ENCODE results near the gene TMEM40. TPM values are rescaled to one million over a fixed set of nuclear protein-coding genes. Genes with fewer than 3 reads are reported as not detected.

TMEM40 gene
- 7.8 to 8.3 TPM (median 8.0 TPM) in 3 replicates for total RNA-seq

GRCh38 chr3:12759097-12759679 lies at the start of gene TMEM40:
Gene TMEM40, minus strand, starts transcription at chr3:12759259. Its CDS starts 9,427 bp downstream, at chr3:12749832.
- peak in 1 of 2 experiments; percentile 55 for DNase-seq (ENCODE audit: low spot score in 2 of 2, unreplicated experiment in 2 of 2)

GRCh38 chr3:12808587-12808986 lies 49.5 kb upstream of the TMEM40 start:
- Mint-ChIP-seq H3K9me3 (no peaks in the 10 kb centered on the region), H3K27ac (no peak overlapping the region), H3K36me3 (peaks cover 4% of the 10 kb centered on the region), H3K4me3 (peak overlapping the region; percentile 49), H3K27me3 (ENCODE audit: low read depth) (no peaks in the 10 kb centered on the region), H3K4me1 (peaks cover 5% of the 10 kb centered on the region)
- no peak for DNase-seq (ENCODE audit: low spot score in 2 of 2, unreplicated experiment in 2 of 2)
- TF ChIP-seq CTCF (IDR thresholded peaks at IDR 0.05; ENCODE audit: unreplicated experiment), result no peak

More at GRCh38 chr3:12759097-12759679, at the start of gene TMEM40:
- Mint-ChIP-seq H3K36me3 (no peaks in the 10 kb centered on the region), H3K4me3 (peak within 1 kb of the TSS; percentile 47), H3K4me1 (peaks cover 39% of the 10 kb centered on the region), H3K27me3 (ENCODE audit: low read depth) (no peaks in the 10 kb centered on the region), H3K27ac (peak within 1 kb of the TSS; percentile 99), H3K9me3 (no peaks in the 10 kb centered on the region)
- no peak for TF ChIP-seq CTCF (IDR thresholded peaks at IDR 0.05; ENCODE audit: unreplicated experiment)

- no peak overlapping the region for H3K4me3 Mint-ChIP-seq
- H3K4me1 Mint-ChIP-seq, result peaks cover 5% of the 10 kb centered on the region
- TF ChIP-seq CTCF (IDR thresholded peaks at IDR 0.05; ENCODE audit: unreplicated experiment), result no peak
- H3K36me3 Mint-ChIP-seq, result peaks cover 9% of the 10 kb centered on the region
- no peak overlapping the region for H3K27ac Mint-ChIP-seq
- no peaks in the 10 kb centered on the region for H3K9me3 Mint-ChIP-seq
- DNase-seq (ENCODE audit: low spot score in 2 of 2, unreplicated experiment in 2 of 2), result no peak
- H3K27me3 Mint-ChIP-seq (ENCODE audit: low read depth), result no peaks in the 10 kb centered on the region
Measured at GRCh38 chr3:12807601-12808359, 48.7 kb upstream of the TMEM40 start.

GRCh38 chr3:12807066-12807465 lies 48.0 kb upstream of the TMEM40 start:
- Mint-ChIP-seq H3K27ac (no peak overlapping the region), H3K9me3 (no peaks in the 10 kb centered on the region), H3K36me3 (peaks cover 9% of the 10 kb centered on the region)

GRCh38 chr3:12803371-12803770 lies 44.3 kb upstream of the TMEM40 start:
- H3K9me3 Mint-ChIP-seq, result no peaks in the 10 kb centered on the region
- DNase-seq (ENCODE audit: low spot score in 2 of 2, unreplicated experiment in 2 of 2), result no peak
- no peaks in the 10 kb centered on the region for H3K4me1 Mint-ChIP-seq
- TF ChIP-seq CTCF (IDR thresholded peaks at IDR 0.05; ENCODE audit: unreplicated experiment), result no peak
- H3K36me3 Mint-ChIP-seq, result peaks cover 9% of the 10 kb centered on the region
- H3K27ac Mint-ChIP-seq, result no peak overlapping the region
- no peaks in the 10 kb centered on the region for H3K27me3 Mint-ChIP-seq (ENCODE audit: low read depth)
- no peak overlapping the region for H3K4me3 Mint-ChIP-seq

More at GRCh38 chr3:12807066-12807465, 48.0 kb upstream of the TMEM40 start:
- no peak overlapping the region for H3K4me3 Mint-ChIP-seq
- H3K4me1 Mint-ChIP-seq, result peaks cover 5% of the 10 kb centered on the region
- DNase-seq (ENCODE audit: low spot score in 2 of 2, unreplicated experiment in 2 of 2), result no peak
- TF ChIP-seq CTCF (IDR thresholded peaks at IDR 0.05; ENCODE audit: unreplicated experiment), result no peak
- H3K27me3 Mint-ChIP-seq (ENCODE audit: low read depth), result no peaks in the 10 kb centered on the region

All from mesothelial cell of epicardium (in vitro differentiated cells).